CD8-positive, alpha-beta memory T cell (primary cell): ENCODE data around the gene CPXM2. TPM values are rescaled to one million over a fixed set of nuclear protein-coding genes. Genes with fewer than 3 reads are reported as not detected.
A peak's percentile ranks its signal among the peaks of the same experiment; 100 is the strongest.

Experiments used
- CTCF ChIA-PET: fragments of 350-600 bp; sonication (Branson Sonifier 250); formaldehyde crosslinking; loops from one replicate; lab custom pipeline; 2021; ENCODE audit warnings: antibody characterized with exemption; lab: Charles Lee
- POLR2A ChIA-PET: fragments of 350-600 bp; sonication (Branson Sonifier 250); formaldehyde crosslinking; loops from one replicate; lab custom pipeline; 2021; ENCODE audit warnings: antibody characterized with exemption; lab: Charles Lee
- DNase-seq, 5 donors: peaks; one replicate each; pipeline versions ENCODE4 v3.0.0 to v3.0.0-alpha.2; 2020 to 2022; ENCODE audit warnings: mixed read lengths in 1 of 5
- H3K27ac ChIP-seq: one replicate; pipeline ENCODE4 v1.7.0; 2013; ENCODE audit warnings: low read depth, mild to moderate bottlenecking, low read length, moderate library complexity
- H3K27me3 ChIP-seq: 2 replicates; pipeline ENCODE4 v1.7.0; 2013; ENCODE audit warnings: low read length, mild to moderate bottlenecking; ENCODE audit not compliant: insufficient read depth, poor library complexity, severe bottlenecking
- H3K36me3 ChIP-seq: 2 replicates; pipeline ENCODE4 v1.7.0; 2013; ENCODE audit warnings: mild to moderate bottlenecking, low read length, moderate library complexity; ENCODE audit not compliant: insufficient read depth
- H3K4me1 ChIP-seq: 2 replicates; pipeline ENCODE4 v1.7.0; 2013; ENCODE audit warnings: mild to moderate bottlenecking, low read length, moderate library complexity; ENCODE audit not compliant: insufficient read depth
- H3K4me3 ChIP-seq: 2 replicates; pipeline ENCODE4 v1.7.0; 2013; ENCODE audit warnings: mild to moderate bottlenecking, low read length
- H3K9me3 ChIP-seq: 2 replicates; pipeline ENCODE4 v1.7.0; 2013; ENCODE audit warnings: mild to moderate bottlenecking, low read length
- H3K27ac Mint-ChIP-seq, 8 donors: one replicate each; pipeline ENCODE4 v1.8.0; 2020 to 2021; ENCODE audit warnings: mixed read lengths in 8 of 8, mild to moderate bottlenecking in 6 of 8, inconsistent platforms in 3 of 8, moderate library complexity in 3 of 8
- H3K27me3 Mint-ChIP-seq, 2 donors: one replicate each; pipeline ENCODE4 v1.8.0; 2020 to 2021; ENCODE audit warnings: mixed read lengths in 2 of 2, mild to moderate bottlenecking in 1 of 2, moderate library complexity in 1 of 2
- H3K36me3 Mint-ChIP-seq, 3 donors: one replicate each; pipeline ENCODE4 v1.8.0; 2020 to 2021; ENCODE audit warnings: mixed read lengths in 3 of 3, inconsistent platforms in 1 of 3, mild to moderate bottlenecking in 1 of 3
- H3K4me1 Mint-ChIP-seq, 3 donors: one replicate each; pipeline ENCODE4 v1.8.0; 2020 to 2021; ENCODE audit warnings: mixed read lengths in 3 of 3, inconsistent platforms in 1 of 3, mild to moderate bottlenecking in 1 of 3
- H3K4me3 Mint-ChIP-seq, 7 donors: one replicate each; pipeline ENCODE4 v1.8.0; 2020 to 2021; ENCODE audit warnings: mixed read lengths in 7 of 7, mild to moderate bottlenecking in 6 of 7, moderate library complexity in 4 of 7, inconsistent platforms in 2 of 7
- H3K9me3 Mint-ChIP-seq, 5 donors: one replicate each; pipeline ENCODE4 v1.8.0; 2020 to 2022; ENCODE audit warnings: mixed read lengths in 5 of 5, mild to moderate bottlenecking in 3 of 5, moderate library complexity in 2 of 5, inconsistent platforms in 1 of 5
- polyA plus RNA-seq: library from polyadenylated mRNA; unstranded; fragments of 300-500 nt; fragmentation: Illumina TruSeq; gene quantifications from one replicate; pipeline ENCODE4 v1.2.3, GENCODE V29; 2021
- total RNA-seq, 2 experiments: library from RNA; stranded (reverse); gene quantifications; one replicate each; pipeline ENCODE4 v1.2.3, GENCODE V29; 2021

The CPXM2 gene
- total and polyA plus RNA-seq, 3 experiments from 2014 or later, result not detected

DNA sequence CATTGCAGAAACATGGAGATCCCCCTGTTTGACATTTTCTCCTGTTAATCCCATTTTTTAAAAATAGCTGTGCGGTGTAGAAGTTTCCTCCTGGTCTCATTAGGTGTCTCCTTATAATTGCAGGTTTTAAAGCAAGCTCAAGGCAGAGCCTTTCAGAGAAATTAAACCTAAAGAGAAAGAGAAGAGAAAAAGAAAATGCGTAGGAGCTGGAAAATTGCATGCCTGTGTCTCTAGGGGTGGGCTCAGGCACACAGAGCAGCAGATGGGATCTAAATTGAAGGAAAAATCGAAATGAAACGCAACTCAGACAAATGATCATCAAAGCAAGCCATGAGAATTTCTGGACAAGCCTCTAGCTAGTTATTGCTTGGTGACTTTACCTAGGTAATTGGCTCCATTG is 185.4 kb downstream of the CPXM2 start:
- ChIA-PET POLR2A (no interaction called here), CTCF (no interaction called here)
- no peaks in the 10 kb centered on the region for H3K36me3 ChIP-seq
- no peak overlapping the region for H3K27ac Mint-ChIP-seq
- no peaks in the 10 kb centered on the region for H3K4me1 Mint-ChIP-seq
- no peaks in the 10 kb centered on the region for H3K4me1 ChIP-seq
- no peaks in the 10 kb centered on the region for H3K9me3 Mint-ChIP-seq
- no peak for DNase-seq
- peaks cover 0 to 10% of the 10 kb centered on the region in 2 donors for H3K27me3 Mint-ChIP-seq
- no peak overlapping the region for H3K27ac ChIP-seq
- H3K27me3 ChIP-seq, result no peaks in the 10 kb centered on the region
- no peak overlapping the region for H3K4me3 ChIP-seq
- no peak overlapping the region for H3K4me3 Mint-ChIP-seq
- no peaks in the 10 kb centered on the region for H3K36me3 Mint-ChIP-seq
- no peaks in the 10 kb centered on the region for H3K9me3 ChIP-seq

DNA sequence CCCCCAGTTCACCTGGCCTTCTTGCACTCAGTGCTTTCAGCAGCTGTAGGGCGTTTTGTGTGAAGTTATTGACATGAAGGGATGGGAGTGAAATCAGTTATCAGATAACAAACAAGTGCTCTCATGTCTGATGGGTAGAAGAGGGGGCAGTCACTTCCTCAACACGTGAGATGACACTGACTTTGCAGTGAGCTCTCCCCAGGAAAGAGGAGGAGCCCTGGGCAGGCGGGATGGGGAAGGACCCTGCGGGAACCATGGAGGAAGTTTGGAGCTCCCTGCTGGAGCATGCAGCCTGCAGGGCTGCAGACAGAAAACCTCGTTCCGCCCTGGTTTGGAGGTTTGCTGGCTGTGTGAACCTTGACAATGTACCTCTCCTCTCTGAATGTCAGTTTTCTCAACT is 186.8 kb downstream of the CPXM2 start:
- Mint-ChIP-seq H3K4me3 (no peak overlapping the region), H3K27ac (no peak overlapping the region), H3K4me1 (no peaks in the 10 kb centered on the region), H3K9me3 (no peaks in the 10 kb centered on the region), H3K36me3 (no peaks in the 10 kb centered on the region), H3K27me3 (peaks cover 0 to 10% of the 10 kb centered on the region in 2 donors)
- Histone ChIP-seq H3K36me3 (no peaks in the 10 kb centered on the region), H3K4me3 (no peak overlapping the region), H3K4me1 (no peaks in the 10 kb centered on the region), H3K27ac (no peak overlapping the region), H3K27me3 (no peaks in the 10 kb centered on the region), H3K9me3 (no peaks in the 10 kb centered on the region)
- CTCF ChIA-PET, result no interaction called here
- DNase-seq, result no peak
- POLR2A ChIA-PET, result no interaction called here

DNA sequence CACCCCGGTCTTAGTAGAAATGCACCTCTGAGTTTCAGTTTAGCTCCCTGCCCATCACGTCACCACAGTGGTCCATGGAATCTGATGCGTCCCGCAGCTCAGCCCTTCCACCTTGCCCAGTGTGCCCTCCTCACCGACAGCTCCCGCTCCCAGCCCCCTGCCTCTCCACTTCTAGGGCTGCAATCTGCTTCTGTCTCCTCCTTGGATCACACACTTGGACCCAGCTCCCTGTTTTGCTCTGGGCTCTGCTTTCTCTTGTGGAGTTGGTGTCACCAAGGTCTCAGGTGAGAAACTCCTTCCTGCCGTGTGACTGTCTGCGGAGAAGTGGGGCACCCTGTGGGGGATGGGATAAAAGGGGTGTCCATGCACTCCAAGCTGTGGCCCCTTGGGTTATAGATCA is 187.5 kb downstream of the CPXM2 start:
- Mint-ChIP-seq H3K4me3 (no peak overlapping the region), H3K27me3 (peaks cover 0 to 10% of the 10 kb centered on the region in 2 donors), H3K27ac (no peak overlapping the region), H3K36me3 (no peaks in the 10 kb centered on the region), H3K4me1 (no peaks in the 10 kb centered on the region), H3K9me3 (no peaks in the 10 kb centered on the region)
- no peaks in the 10 kb centered on the region for H3K4me1 ChIP-seq
- H3K9me3 ChIP-seq, result no peaks in the 10 kb centered on the region
- no peaks in the 10 kb centered on the region for H3K27me3 ChIP-seq
- ChIA-PET CTCF (no interaction called here), POLR2A (no interaction called here)
- DNase-seq, result no peak
- H3K36me3 ChIP-seq, result no peaks in the 10 kb centered on the region
- H3K4me3 ChIP-seq, result no peak overlapping the region
- H3K27ac ChIP-seq, result no peak overlapping the region

DNA sequence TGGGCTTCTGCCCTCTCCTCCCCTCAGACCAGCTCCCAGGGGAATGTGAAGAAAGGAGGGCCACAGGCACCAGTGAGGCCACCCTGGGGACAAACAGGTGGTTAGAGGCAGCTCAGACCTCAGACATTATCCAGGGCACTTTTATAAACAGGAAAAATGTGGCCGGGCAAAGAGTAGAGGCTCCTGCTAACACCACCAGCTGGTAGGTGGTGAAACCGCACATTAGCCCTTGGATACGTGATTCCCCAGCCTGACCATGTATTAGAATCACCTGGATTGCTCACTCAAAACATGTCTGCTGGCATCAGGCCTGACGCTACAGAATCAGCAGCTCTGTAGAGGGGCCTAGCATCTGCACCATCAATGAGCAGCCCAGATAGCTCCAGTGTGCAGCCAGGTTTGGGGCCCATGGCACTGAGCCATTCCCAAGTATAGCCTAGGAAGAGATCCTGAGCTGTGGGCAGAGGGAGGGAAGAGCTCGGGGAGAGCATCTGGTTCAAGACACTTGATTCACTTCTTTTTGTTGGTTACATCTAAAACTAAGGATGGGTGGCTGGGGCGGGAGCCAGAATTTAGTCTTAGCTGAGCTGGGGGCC is 188.3 kb downstream of the CPXM2 start:
- POLR2A ChIA-PET, result no interaction called here
- H3K27me3 Mint-ChIP-seq, result peaks cover 0 to 7% of the 10 kb centered on the region in 2 donors
- CTCF ChIA-PET, result no interaction called here

More for the DNA sequence above, 188.3 kb downstream of the CPXM2 start:
- no peaks in the 10 kb centered on the region for H3K36me3 ChIP-seq
- H3K4me3 ChIP-seq, result no peak overlapping the region
- no peaks in the 10 kb centered on the region for H3K9me3 ChIP-seq
- H3K4me3 Mint-ChIP-seq, result no peak overlapping the region
- H3K9me3 Mint-ChIP-seq, result no peaks in the 10 kb centered on the region
- no peak overlapping the region for H3K27ac ChIP-seq
- no peaks in the 10 kb centered on the region for H3K36me3 Mint-ChIP-seq
- H3K27ac Mint-ChIP-seq, result peak overlapping the region in 1 of 8 donors; percentile 21
- H3K27me3 ChIP-seq, result no peaks in the 10 kb centered on the region
- no peaks in the 10 kb centered on the region for H3K4me1 Mint-ChIP-seq
- H3K4me1 ChIP-seq, result no peaks in the 10 kb centered on the region
- no peak for DNase-seq

Other genes with a start within 250 kb of the CPXM2 start
- not detected for gene GPR26, start 225.5 kb downstream of the CPXM2 start, total RNA-seq
- not detected for gene GPR26, start 225.5 kb downstream of the CPXM2 start, polyA plus RNA-seq
- gene CHST15, start 201.8 kb upstream of the CPXM2 start, total RNA-seq, result under 1 TPM; 0.18 to 0.24 TPM
- gene CHST15, start 201.8 kb upstream of the CPXM2 start, polyA plus RNA-seq, result not detected